ENCODE data around the gene TCHP. TPM values are rescaled to one million over a fixed set of nuclear protein-coding genes. Genes with fewer than 3 reads are reported as not detected.

Gene TCHP
- total and polyA plus RNA-seq, 7 experiments from 2014 or later: 10.1 to 40.0 (median 29.8) TPM

GRCh38 chr12:109934026-109934425, 34.0 kb downstream of the TCHP start:
- ChIA-PET POLR2A (no interaction called here), CTCF (no interaction called here)
- no peaks in the 10 kb centered on the region for H3K27me3 Mint-ChIP-seq
- H3K9me3 Mint-ChIP-seq: no peaks in the 10 kb centered on the region
- no peaks in the 10 kb centered on the region for H3K4me1 Mint-ChIP-seq
- H3K27ac Mint-ChIP-seq: peak overlapping the region in 3 of 9 donors; percentile 8 to 32 (median 25)
- no peak overlapping the region for H3K27ac ChIP-seq (ENCODE audit: low read depth, low read length)
- intact Hi-C loops (cut with micrococcal nuclease): loop anchor here (1.0 kb wide), 1 partner anchor 81 kb away; no protein-coding TSS in a partner anchor
- H3K36me3 Mint-ChIP-seq: peaks cover 17 to 55% (median 26%) of the 10 kb centered on the region in 5 donors
- H3K4me1 ChIP-seq (ENCODE audit: control insufficient read depth in 2 of 2, insufficient read depth in 2 of 2, low read length in 2 of 2): no peaks in the 10 kb centered on the region
- no peak for DNase-seq
- no peak for ATAC-seq
- no peak overlapping the region for H3K4me3 ChIP-seq (ENCODE audit: low read length)
- H3K36me3 ChIP-seq (ENCODE audit: control insufficient read depth in 2 of 3, insufficient read depth in 3 of 3, low read length in 3 of 3): peaks cover 19 to 94% (median 21%) of the 10 kb centered on the region in 3 experiments
- H3K9me3 ChIP-seq (ENCODE audit: control insufficient read depth in 2 of 3, low read length in 3 of 3): no peaks in the 10 kb centered on the region
- no peak overlapping the region for H3K4me3 Mint-ChIP-seq
- no peaks in the 10 kb centered on the region for H3K27me3 ChIP-seq (ENCODE audit: control insufficient read depth in 2 of 2, insufficient read depth in 2 of 2, low read length in 2 of 2)

- no peaks in the 10 kb centered on the region for H3K27me3 Mint-ChIP-seq
- intact Hi-C loops (cut with micrococcal nuclease): no loop called here
- peak overlapping the region in 1 of 9 donors; percentile 34 for H3K27ac Mint-ChIP-seq
- Histone ChIP-seq H3K36me3 (ENCODE audit: control insufficient read depth in 2 of 3, insufficient read depth in 3 of 3, low read length in 3 of 3) (peaks cover 14 to 63% (median 14%) of the 10 kb centered on the region in 3 experiments), H3K4me3 (ENCODE audit: low read length) (no peak overlapping the region), H3K27me3 (ENCODE audit: control insufficient read depth in 2 of 2, insufficient read depth in 2 of 2, low read length in 2 of 2) (no peaks in the 10 kb centered on the region), H3K9me3 (ENCODE audit: control insufficient read depth in 2 of 3, low read length in 3 of 3) (no peaks in the 10 kb centered on the region), H3K27ac (ENCODE audit: low read depth, low read length) (no peak overlapping the region), H3K4me1 (ENCODE audit: control insufficient read depth in 2 of 2, insufficient read depth in 2 of 2, low read length in 2 of 2) (no peaks in the 10 kb centered on the region)
- ChIA-PET POLR2A (no interaction called here), CTCF (interaction anchor here (0.6 kb wide), 1 partner anchor 9 kb away, joined by 5 read pairs; no protein-coding TSS in a partner anchor)
- no peaks in the 10 kb centered on the region for H3K9me3 Mint-ChIP-seq
- peaks cover 6 to 55% (median 26%) of the 10 kb centered on the region in 5 donors for H3K36me3 Mint-ChIP-seq
- no peak overlapping the region for H3K4me3 Mint-ChIP-seq
- H3K4me1 Mint-ChIP-seq: peaks cover 0 to 1% (median 0%) of the 10 kb centered on the region in 7 donors
- DNase-seq (no peak), ATAC-seq (no peak)
Observed at GRCh38 chr12:109937371-109937770, 37.3 kb downstream of the TCHP start.

- DNase-seq (no peak), ATAC-seq (no peak)
- POLR2A ChIA-PET: no interaction called here
- no peaks in the 10 kb centered on the region for H3K9me3 ChIP-seq (ENCODE audit: control insufficient read depth in 2 of 3, low read length in 3 of 3)
- peaks cover 6 to 47% (median 9%) of the 10 kb centered on the region in 3 experiments for H3K36me3 ChIP-seq (ENCODE audit: control insufficient read depth in 2 of 3, insufficient read depth in 3 of 3, low read length in 3 of 3)
- Mint-ChIP-seq H3K27me3 (no peaks in the 10 kb centered on the region), H3K27ac (no peak overlapping the region), H3K4me1 (peaks cover 0 to 1% (median 0%) of the 10 kb centered on the region in 7 donors), H3K9me3 (no peaks in the 10 kb centered on the region), H3K36me3 (peaks cover 4 to 45% (median 22%) of the 10 kb centered on the region in 5 donors), H3K4me3 (no peak overlapping the region)
- no peak overlapping the region for H3K27ac ChIP-seq (ENCODE audit: low read depth, low read length)
- CTCF ChIA-PET: no interaction called here
- intact Hi-C loops (cut with micrococcal nuclease): no loop called here
- H3K4me1 ChIP-seq (ENCODE audit: control insufficient read depth in 2 of 2, insufficient read depth in 2 of 2, low read length in 2 of 2): no peaks in the 10 kb centered on the region
- H3K27me3 ChIP-seq (ENCODE audit: control insufficient read depth in 2 of 2, insufficient read depth in 2 of 2, low read length in 2 of 2): no peaks in the 10 kb centered on the region
- H3K4me3 ChIP-seq (ENCODE audit: low read length): no peak overlapping the region
Observed at GRCh38 chr12:109938947-109939346, 38.9 kb downstream of the TCHP start.

DNA sequence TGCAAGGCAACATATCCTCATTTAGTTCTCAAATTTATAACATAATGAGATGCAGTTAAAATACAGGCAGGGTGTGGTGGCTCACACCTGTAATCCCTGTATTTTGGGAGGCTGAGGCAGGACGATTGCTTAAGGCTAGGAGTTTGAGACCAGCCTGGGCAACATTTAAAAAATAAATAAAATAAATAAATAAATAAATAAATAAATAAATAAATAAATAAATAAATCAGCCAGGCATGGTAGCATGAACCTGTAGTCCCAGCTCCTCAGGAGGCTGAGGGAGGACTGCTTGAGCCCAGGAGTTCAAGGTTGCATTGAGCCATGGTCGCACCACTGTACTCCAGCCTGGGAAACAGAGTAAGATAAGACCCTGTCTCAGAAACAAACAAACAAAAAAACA, 39.4 kb downstream of the TCHP start:
- Histone ChIP-seq H3K4me3 (ENCODE audit: low read length) (no peak overlapping the region), H3K9me3 (ENCODE audit: control insufficient read depth in 2 of 3, low read length in 3 of 3) (no peaks in the 10 kb centered on the region), H3K27me3 (ENCODE audit: control insufficient read depth in 2 of 2, insufficient read depth in 2 of 2, low read length in 2 of 2) (no peaks in the 10 kb centered on the region), H3K4me1 (ENCODE audit: control insufficient read depth in 2 of 2, insufficient read depth in 2 of 2, low read length in 2 of 2) (no peaks in the 10 kb centered on the region), H3K27ac (ENCODE audit: low read depth, low read length) (no peak overlapping the region), H3K36me3 (ENCODE audit: control insufficient read depth in 2 of 3, insufficient read depth in 3 of 3, low read length in 3 of 3) (peaks cover 6 to 47% (median 9%) of the 10 kb centered on the region in 3 experiments)
- intact Hi-C loops (cut with micrococcal nuclease): no loop called here
- Mint-ChIP-seq H3K27ac (peak overlapping the region in 1 of 9 donors; percentile 32), H3K27me3 (no peaks in the 10 kb centered on the region), H3K4me3 (no peak overlapping the region), H3K9me3 (no peaks in the 10 kb centered on the region), H3K4me1 (peaks cover 0 to 1% (median 0%) of the 10 kb centered on the region in 7 donors), H3K36me3 (peaks cover 4 to 41% (median 19%) of the 10 kb centered on the region in 5 donors)
- ChIA-PET CTCF (no interaction called here), POLR2A (no interaction called here)
- ATAC-seq: no peak
- DNase-seq: no peak

GRCh38 chr12:109940339-109940923, 40.4 kb downstream of the TCHP start:
- Mint-ChIP-seq H3K36me3 (peaks cover 4 to 43% (median 20%) of the 10 kb centered on the region in 5 donors), H3K27me3 (no peaks in the 10 kb centered on the region), H3K4me3 (no peak overlapping the region), H3K27ac (peak overlapping the region in 3 of 9 donors; percentile 9 to 72 (median 58)), H3K9me3 (no peaks in the 10 kb centered on the region), H3K4me1 (peaks cover 0 to 4% (median 0%) of the 10 kb centered on the region in 7 donors)
- H3K27ac ChIP-seq (ENCODE audit: low read depth, low read length): no peak overlapping the region
- no peak for DNase-seq
- H3K27me3 ChIP-seq (ENCODE audit: control insufficient read depth in 2 of 2, insufficient read depth in 2 of 2, low read length in 2 of 2): no peaks in the 10 kb centered on the region
- no peaks in the 10 kb centered on the region for H3K4me1 ChIP-seq (ENCODE audit: control insufficient read depth in 2 of 2, insufficient read depth in 2 of 2, low read length in 2 of 2)
- ChIA-PET POLR2A (interaction anchor here (1.7 kb wide), 1 partner anchor 11 kb away, joined by 4 read pairs; no protein-coding TSS in a partner anchor), CTCF (no interaction called here)
- ATAC-seq: no peak
- H3K9me3 ChIP-seq (ENCODE audit: control insufficient read depth in 2 of 3, low read length in 3 of 3): no peaks in the 10 kb centered on the region
- intact Hi-C loops (cut with micrococcal nuclease): no loop called here
- no peak overlapping the region for H3K4me3 ChIP-seq (ENCODE audit: low read length)
- H3K36me3 ChIP-seq (ENCODE audit: control insufficient read depth in 2 of 3, insufficient read depth in 3 of 3, low read length in 3 of 3): peaks cover 6 to 49% (median 9%) of the 10 kb centered on the region in 3 experiments

- Mint-ChIP-seq H3K4me3 (no peak overlapping the region), H3K36me3 (peaks cover 10 to 40% (median 22%) of the 10 kb centered on the region in 5 donors), H3K27me3 (no peaks in the 10 kb centered on the region), H3K9me3 (no peaks in the 10 kb centered on the region), H3K27ac (no peak overlapping the region), H3K4me1 (peaks cover 23 to 31% (median 27%) of the 10 kb centered on the region in 7 donors)
- Histone ChIP-seq H3K27me3 (ENCODE audit: control insufficient read depth in 2 of 2, insufficient read depth in 2 of 2, low read length in 2 of 2) (no peaks in the 10 kb centered on the region), H3K9me3 (ENCODE audit: control insufficient read depth in 2 of 3, low read length in 3 of 3) (no peaks in the 10 kb centered on the region), H3K4me1 (ENCODE audit: control insufficient read depth in 2 of 2, insufficient read depth in 2 of 2, low read length in 2 of 2) (peaks cover 0 to 17% of the 10 kb centered on the region in 2 donors), H3K27ac (ENCODE audit: low read depth, low read length) (no peak overlapping the region), H3K36me3 (ENCODE audit: control insufficient read depth in 2 of 3, insufficient read depth in 3 of 3, low read length in 3 of 3) (peaks cover 0 to 29% (median under 1%) of the 10 kb centered on the region in 3 experiments), H3K4me3 (ENCODE audit: low read length) (no peak overlapping the region)
- POLR2A ChIA-PET: no interaction called here
- DNase-seq (no peak), ATAC-seq (no peak)
- intact Hi-C loops (cut with micrococcal nuclease): no loop called here
- CTCF ChIA-PET: no interaction called here
Observed at GRCh38 chr12:109943811-109944210, 43.7 kb downstream of the TCHP start.
